Cerebellar cortex (tissue), 1 donor: ENCODE results near the gene CARMIL3.
A peak's percentile ranks its signal among the peaks of the same experiment; 100 is the strongest.
"Not testable (repeated sequence)": the region's sequence is repeated elsewhere in the genome, so short reads cannot be mapped to it uniquely, and the experiment has no call there.

Experiments
- DNase-seq: peaks from one replicate; pipeline ENCODE4 v3.0.0-alpha.2; 2015; ENCODE audit warnings: low spot score

CARMIL3 gene

GRCh38 chr14:24093901-24094840 lies 42.4 kb downstream of the CARMIL3 start, which contains the start of gene PCK2:
Gene PCK2 (plus strand): TSS chr14:24094311. CDS start chr14:24094406, 95 bp downstream.
- peak; percentile 88 for DNase-seq

- no peak for DNase-seq
Measured at GRCh38 chr14:24094841-24095270, 43.0 kb downstream of the CARMIL3 start.

GRCh38 chr14:24095271-24096068 lies 43.7 kb downstream of the CARMIL3 start:
- peak; percentile 40 for DNase-seq

- no peak for DNase-seq
Measured at GRCh38 chr14:24096545-24097181, 44.9 kb downstream of the CARMIL3 start.

GRCh38 chr14:24098229-24098926 lies 46.6 kb downstream of the CARMIL3 start:
- DNase-seq = no peak

GRCh38 chr14:24098927-24099813 lies 47.4 kb downstream of the CARMIL3 start:
- no peak for DNase-seq

GRCh38 chr14:24100197-24100981 lies 48.6 kb downstream of the CARMIL3 start:
- DNase-seq = no peak

GRCh38 chr14:24100982-24101494 lies 49.2 kb downstream of the CARMIL3 start:
- no peak for DNase-seq

GRCh38 chr14:24102357-24103048 lies 50.7 kb downstream of the CARMIL3 start:
- no peak for DNase-seq

- DNase-seq = no peak
Measured at GRCh38 chr14:24103451-24103850, 51.6 kb downstream of the CARMIL3 start.

GRCh38 chr14:24105609-24106239 lies 53.9 kb downstream of the CARMIL3 start:
- DNase-seq = not testable (repeated sequence)

- no peak for DNase-seq
Measured at GRCh38 chr14:24106672-24107271, 55.0 kb downstream of the CARMIL3 start.

- DNase-seq = no peak
Measured at GRCh38 chr14:24108336-24108874, 56.6 kb downstream of the CARMIL3 start.

GRCh38 chr14:24110060-24110459 lies 58.3 kb downstream of the CARMIL3 start:
- no peak for DNase-seq

GRCh38 chr14:24110523-24110922 lies 58.7 kb downstream of the CARMIL3 start:
- DNase-seq = no peak

GRCh38 chr14:24113379-24113800 lies 61.6 kb downstream of the CARMIL3 start:
- DNase-seq = no peak

GRCh38 chr14:24113801-24114531 lies 62.2 kb downstream of the CARMIL3 start:
- DNase-seq = peak; percentile 94
